PFSK-1 (cell line): ENCODE data around the gene CSPG4.

Experiments
- FOXP2 ChIP-seq: optimal IDR thresholded peaks from 2 replicates; pipeline ENCODE3; 2011; ENCODE audit warnings: borderline replicate concordance, control low read depth, inconsistent platforms; ENCODE audit not compliant: insufficient read depth; ENCODE audit errors: extremely low read length, extremely low read depth
- POLR2AphosphoS5 ChIP-seq: IDR thresholded peaks from 2 replicates; pipeline ENCODE4 v1.6.1; 2012; ENCODE audit warnings: low read depth, mild to moderate bottlenecking, control low read depth, low read length, moderate library complexity
- REST ChIP-seq, 2 experiments: IDR thresholded peaks; 2 replicates each; pipeline versions ENCODE4 v1.6.1 to v1.8.0; 2011 to 2012; ENCODE audit warnings: low read depth in 2 of 2, low read length in 2 of 2, control low read depth in 1 of 2, inconsistent platforms in 1 of 2, mild to moderate bottlenecking in 1 of 2, moderate library complexity in 1 of 2; ENCODE audit not compliant: insufficient read depth in 1 of 2
- SIN3A ChIP-seq: IDR thresholded peaks from 2 replicates; pipeline ENCODE4 v1.6.1; 2012; ENCODE audit warnings: mild to moderate bottlenecking, low read length, moderate library complexity, borderline replicate concordance; ENCODE audit not compliant: insufficient read depth
- TAF1 ChIP-seq: IDR thresholded peaks from 2 replicates; pipeline ENCODE4 v1.6.1; 2012; ENCODE audit warnings: low read length, control low read depth, borderline replicate concordance; ENCODE audit not compliant: insufficient read depth

CSPG4 gene

DNA sequence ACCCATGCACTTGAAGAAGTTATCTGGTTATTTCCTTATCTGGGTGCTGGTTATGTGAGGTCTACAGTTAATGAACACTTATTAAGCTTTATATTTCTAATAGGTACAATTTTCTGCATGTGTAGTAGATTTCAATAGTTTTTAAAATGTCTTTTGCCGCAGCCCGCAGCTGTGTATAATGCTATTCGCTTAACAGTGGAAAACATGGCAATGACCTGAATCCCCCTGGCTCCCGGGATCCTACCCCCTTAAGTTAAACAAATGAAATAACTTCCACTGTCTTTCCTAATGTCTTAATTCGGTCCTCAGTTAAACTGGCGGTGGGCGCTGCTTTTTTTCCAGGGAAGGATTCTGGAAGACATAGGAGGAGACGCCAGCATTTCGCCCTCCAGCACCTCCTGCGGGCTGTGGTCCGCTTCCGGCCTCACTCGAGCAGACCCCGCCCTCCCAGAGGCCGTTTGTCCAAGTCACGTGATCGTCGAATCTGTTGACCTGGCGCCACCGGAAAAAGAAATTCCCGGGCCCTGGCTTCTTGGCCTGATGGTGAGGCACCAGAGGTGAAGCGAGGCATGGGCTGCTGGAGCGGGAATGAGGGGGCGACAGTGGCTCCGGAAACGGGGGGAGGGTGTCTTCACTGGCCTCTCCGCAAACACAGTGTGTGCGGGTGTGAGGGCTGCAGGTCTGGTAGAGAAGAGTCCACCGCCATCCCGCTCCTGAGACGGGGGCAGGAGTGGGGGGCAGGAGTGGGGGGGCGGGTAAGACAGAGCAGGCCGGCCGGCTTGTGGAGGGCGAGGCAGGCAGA lies 45.6 kb upstream of the CSPG4 start:
- TF ChIP-seq FOXP2 = peak; percentile 60
- TF ChIP-seq POLR2AphosphoS5 = peak; percentile 74
- TF ChIP-seq REST (IDR thresholded peaks at IDR 0.05; ENCODE audit: insufficient read depth in 1 of 2, low read depth in 2 of 2, low read length in 2 of 2) = peak in 1 of 2 experiments; percentile 50; a peak in 1 of 4 replicates
- TF ChIP-seq TAF1 = 0 out of 2 replicates have a peak, but pooled peaks have one; percentile 57
- TF ChIP-seq SIN3A = no peak

- TF ChIP-seq TAF1 = no peak
- no peak for TF ChIP-seq REST (IDR thresholded peaks at IDR 0.05; ENCODE audit: insufficient read depth in 1 of 2, low read depth in 2 of 2, low read length in 2 of 2)
- TF ChIP-seq SIN3A = no peak
- TF ChIP-seq FOXP2 = no peak
- no peak for TF ChIP-seq POLR2AphosphoS5
Observed at GRCh38 chr15:75753145-75753544, 40.5 kb upstream of the CSPG4 start.

- no peak for TF ChIP-seq SIN3A
Observed at GRCh38 chr15:75751891-75752290, 39.2 kb upstream of the CSPG4 start.

- TF ChIP-seq REST (IDR thresholded peaks at IDR 0.05; ENCODE audit: insufficient read depth in 1 of 2, low read depth in 2 of 2, low read length in 2 of 2) (no peak), FOXP2 (no peak), TAF1 (no peak), SIN3A (no peak), POLR2AphosphoS5 (no peak)
Observed at GRCh38 chr15:75751116-75751875, 38.6 kb upstream of the CSPG4 start.

DNA sequence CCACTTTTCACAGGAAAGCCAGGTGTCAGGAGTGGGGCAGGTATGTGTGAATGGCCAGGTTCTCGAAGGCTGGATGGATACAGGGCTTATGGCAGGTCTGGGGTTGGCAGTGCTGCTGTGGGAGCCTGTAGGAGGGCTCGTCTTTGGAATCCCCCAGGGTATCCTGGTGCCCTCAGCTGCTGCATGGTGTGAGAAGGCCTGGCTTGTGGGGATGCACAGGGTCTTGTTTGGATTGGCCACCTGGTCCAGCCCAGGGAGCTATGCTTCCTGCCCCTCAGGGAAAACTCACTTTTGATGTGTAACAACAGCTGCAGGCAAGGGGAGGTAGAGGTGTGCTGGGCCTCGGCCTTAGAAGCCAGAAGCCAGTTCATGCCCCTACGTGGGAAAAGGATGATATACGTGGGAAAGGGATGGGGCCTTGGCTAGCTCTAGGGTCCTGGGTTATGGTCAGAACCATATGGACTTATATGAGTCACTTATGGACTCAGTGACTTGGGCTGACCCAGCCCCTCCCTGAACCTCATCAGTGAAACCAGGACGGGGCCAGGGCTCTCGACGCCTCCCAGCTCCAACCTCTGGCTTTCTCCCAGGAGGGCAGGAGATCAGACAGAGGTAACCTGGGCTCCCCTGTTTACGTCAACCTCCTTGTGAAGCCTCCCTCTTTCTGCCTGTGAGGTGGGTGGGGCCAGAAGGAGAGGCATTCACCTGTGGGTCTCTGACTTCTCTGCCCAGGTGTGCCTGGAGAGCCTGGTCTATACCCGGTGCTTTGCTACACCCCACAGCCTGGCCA lies 37.8 kb upstream of the CSPG4 start:
- TF ChIP-seq REST (IDR thresholded peaks at IDR 0.05; ENCODE audit: insufficient read depth in 1 of 2, low read depth in 2 of 2, low read length in 2 of 2) (no peak), TAF1 (no peak), POLR2AphosphoS5 (no peak), FOXP2 (no peak), SIN3A (no peak)
